ENCODE measurements around the gene LCN10.

DNA sequence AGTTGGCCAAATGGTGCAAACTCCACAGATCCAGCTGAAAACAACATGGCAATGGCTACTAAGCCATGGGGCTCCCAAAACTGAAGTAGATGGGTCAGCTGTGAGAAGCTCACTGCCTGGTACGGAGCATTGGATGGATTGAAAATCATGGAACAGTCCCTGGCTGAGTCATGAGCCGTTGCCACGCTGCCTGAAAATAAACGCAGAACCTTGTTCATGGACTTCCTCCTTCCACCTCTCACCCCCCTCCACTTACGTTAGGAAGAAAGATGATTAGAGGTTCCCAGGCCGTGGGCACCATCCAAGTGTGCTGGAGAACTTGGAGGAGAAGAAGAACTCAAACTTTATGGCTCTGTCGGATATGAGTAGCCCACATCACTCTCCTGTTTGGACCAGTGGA lies 37.2 kb downstream of the LCN10 start:
- TF ChIP-seq GLIS3 (CRISPR knock-in tag; IDR thresholded peaks at IDR 0.05) = no peak
- no peak for TF ChIP-seq PATZ1 (CRISPR knock-in tag; IDR thresholded peaks at IDR 0.05; ENCODE audit: borderline replicate concordance)
- TF ChIP-seq, protein P1, sequence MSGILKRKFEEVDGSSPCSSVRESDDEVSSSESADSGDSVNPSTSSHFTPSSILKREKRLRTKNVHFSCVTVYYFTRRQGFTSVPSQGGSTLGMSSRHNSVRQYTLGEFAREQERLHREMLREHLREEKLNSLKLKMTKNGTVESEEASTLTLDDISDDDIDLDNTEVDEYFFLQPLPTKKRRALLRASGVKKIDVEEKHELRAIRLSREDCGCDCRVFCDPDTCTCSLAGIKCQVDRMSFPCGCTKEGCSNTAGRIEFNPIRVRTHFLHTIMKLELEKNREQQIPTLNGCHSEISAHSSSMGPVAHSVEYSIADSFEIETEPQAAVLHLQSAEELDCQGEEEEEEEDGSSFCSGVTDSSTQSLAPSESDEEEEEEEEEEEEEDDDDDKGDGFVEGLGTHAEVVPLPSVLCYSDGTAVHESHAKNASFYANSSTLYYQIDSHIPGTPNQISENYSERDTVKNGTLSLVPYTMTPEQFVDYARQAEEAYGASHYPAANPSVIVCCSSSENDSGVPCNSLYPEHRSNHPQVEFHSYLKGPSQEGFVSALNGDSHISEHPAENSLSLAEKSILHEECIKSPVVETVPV (CRISPR knock-in tag; IDR thresholded peaks at IDR 0.05) = no peak
- TF ChIP-seq ZNF70 (CRISPR knock-in tag; IDR thresholded peaks at IDR 0.05) = no peak
- TF ChIP-seq ARNTL (CRISPR knock-in tag; IDR thresholded peaks at IDR 0.05; ENCODE audit: borderline replicate concordance, low read depth) = no peak
- no peak for TF ChIP-seq ZNF8 (CRISPR knock-in tag; IDR thresholded peaks at IDR 0.05)
- no peak for TF ChIP-seq RARB (CRISPR knock-in tag; IDR thresholded peaks at IDR 0.05)
